ENCODE measurements around the gene HIVEP2. TPM values are rescaled to one million over a fixed set of nuclear protein-coding genes. Genes with fewer than 3 reads are reported as not detected.

The HIVEP2 gene, protein sequence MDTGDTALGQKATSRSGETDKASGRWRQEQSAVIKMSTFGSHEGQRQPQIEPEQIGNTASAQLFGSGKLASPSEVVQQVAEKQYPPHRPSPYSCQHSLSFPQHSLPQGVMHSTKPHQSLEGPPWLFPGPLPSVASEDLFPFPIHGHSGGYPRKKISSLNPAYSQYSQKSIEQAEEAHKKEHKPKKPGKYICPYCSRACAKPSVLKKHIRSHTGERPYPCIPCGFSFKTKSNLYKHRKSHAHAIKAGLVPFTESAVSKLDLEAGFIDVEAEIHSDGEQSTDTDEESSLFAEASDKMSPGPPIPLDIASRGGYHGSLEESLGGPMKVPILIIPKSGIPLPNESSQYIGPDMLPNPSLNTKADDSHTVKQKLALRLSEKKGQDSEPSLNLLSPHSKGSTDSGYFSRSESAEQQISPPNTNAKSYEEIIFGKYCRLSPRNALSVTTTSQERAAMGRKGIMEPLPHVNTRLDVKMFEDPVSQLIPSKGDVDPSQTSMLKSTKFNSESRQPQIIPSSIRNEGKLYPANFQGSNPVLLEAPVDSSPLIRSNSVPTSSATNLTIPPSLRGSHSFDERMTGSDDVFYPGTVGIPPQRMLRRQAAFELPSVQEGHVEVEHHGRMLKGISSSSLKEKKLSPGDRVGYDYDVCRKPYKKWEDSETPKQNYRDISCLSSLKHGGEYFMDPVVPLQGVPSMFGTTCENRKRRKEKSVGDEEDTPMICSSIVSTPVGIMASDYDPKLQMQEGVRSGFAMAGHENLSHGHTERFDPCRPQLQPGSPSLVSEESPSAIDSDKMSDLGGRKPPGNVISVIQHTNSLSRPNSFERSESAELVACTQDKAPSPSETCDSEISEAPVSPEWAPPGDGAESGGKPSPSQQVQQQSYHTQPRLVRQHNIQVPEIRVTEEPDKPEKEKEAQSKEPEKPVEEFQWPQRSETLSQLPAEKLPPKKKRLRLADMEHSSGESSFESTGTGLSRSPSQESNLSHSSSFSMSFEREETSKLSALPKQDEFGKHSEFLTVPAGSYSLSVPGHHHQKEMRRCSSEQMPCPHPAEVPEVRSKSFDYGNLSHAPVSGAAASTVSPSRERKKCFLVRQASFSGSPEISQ (N-terminal part only)
- total RNA-seq, result 10 to 100 TPM; 10.7 to 10.8 TPM
- 4.7 TPM for polyA plus RNA-seq (ENCODE audit: insufficient read depth, low read depth, low replicate concordance)
- long read RNA-seq, donor 1, result 0 reads
- long read RNA-seq, donor 2, result 0 reads

DNA sequence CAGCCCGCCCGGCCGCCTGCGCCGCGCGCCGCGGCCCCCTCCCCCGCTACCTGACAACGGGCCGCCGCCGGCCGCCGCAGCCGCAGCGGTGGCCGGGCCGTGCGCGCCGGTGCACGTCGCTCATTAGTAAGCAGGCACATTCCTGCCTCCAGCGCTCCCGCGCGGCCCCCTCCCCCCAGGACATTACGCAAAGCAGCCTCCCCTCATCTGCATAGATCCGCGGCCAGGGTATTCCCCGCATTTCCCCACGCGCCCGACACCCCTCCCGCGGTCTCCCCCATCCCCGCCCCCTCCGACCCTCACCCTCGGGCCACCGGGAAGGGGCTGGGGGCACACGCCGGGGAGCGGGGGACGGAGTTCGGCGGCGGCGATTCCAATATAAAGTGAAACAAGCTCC lies at the start of gene HIVEP2:
TSS of gene HIVEP2 (minus strand) at position 128 of the 397 bp plus-strand sequence. CDS start 170,438 bp downstream, outside the sequence.
- Histone ChIP-seq H3K4me1 (peaks cover 14% of the 10 kb centered on the region), H3K4me3 (peak within 1 kb of the TSS; percentile 85 to 94), H3K9me3 (no peaks in the 10 kb centered on the region), H3K27ac (peak within 1 kb of the TSS; percentile 95 to 99), H3K36me3 (ENCODE audit: low read depth, missing control alignments) (no peaks in the 10 kb centered on the region), H3K27me3 (no peaks in the 10 kb centered on the region)
- TF ChIP-seq, protein P1, sequence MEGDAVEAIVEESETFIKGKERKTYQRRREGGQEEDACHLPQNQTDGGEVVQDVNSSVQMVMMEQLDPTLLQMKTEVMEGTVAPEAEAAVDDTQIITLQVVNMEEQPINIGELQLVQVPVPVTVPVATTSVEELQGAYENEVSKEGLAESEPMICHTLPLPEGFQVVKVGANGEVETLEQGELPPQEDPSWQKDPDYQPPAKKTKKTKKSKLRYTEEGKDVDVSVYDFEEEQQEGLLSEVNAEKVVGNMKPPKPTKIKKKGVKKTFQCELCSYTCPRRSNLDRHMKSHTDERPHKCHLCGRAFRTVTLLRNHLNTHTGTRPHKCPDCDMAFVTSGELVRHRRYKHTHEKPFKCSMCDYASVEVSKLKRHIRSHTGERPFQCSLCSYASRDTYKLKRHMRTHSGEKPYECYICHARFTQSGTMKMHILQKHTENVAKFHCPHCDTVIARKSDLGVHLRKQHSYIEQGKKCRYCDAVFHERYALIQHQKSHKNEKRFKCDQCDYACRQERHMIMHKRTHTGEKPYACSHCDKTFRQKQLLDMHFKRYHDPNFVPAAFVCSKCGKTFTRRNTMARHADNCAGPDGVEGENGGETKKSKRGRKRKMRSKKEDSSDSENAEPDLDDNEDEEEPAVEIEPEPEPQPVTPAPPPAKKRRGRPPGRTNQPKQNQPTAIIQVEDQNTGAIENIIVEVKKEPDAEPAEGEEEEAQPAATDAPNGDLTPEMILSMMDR (IDR thresholded peaks at IDR 0.05), result no peak
- TF ChIP-seq POLR2A (IDR thresholded peaks at IDR 0.05), result no peak
- intact Hi-C loops (cut with DNase I; ENCODE audit: low total_unique reads), result loop anchor here (10.0 kb wide), 2 partner anchors 70 to 100 kb away; no protein-coding TSS in a partner anchor
- 1 to 2% methylated on average over 9 to 45 of the region's 50 CpGs for WGBS, 2 donors
- peak; percentile 89 for DNase-seq

DNA sequence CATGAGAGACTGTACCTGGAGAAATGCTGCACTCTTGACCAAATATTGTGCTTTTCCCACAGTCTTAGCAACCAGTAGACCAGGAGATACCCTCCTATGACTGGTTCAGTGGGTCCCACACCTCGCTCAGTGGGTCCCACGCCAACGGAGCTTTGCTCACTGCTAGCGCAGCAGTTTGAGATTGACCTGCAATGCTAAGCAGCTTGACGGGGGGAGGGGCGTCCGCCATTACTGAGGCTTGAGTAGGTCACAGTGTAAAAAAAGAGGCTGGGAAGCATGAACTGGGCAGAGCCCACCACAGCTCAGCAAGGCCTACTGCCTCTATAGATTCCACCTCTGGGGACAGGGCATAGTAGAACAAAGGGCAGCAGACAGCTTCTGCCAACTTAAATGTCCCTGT lies 49.0 kb upstream of the HIVEP2 start:
- H3K27ac ChIP-seq, result no peak overlapping the region
- 92 to 95% methylated on average over 7 of the region's 7 CpGs for WGBS, 2 donors
- no peaks in the 10 kb centered on the region for H3K36me3 ChIP-seq (ENCODE audit: low read depth, missing control alignments)
- no peaks in the 10 kb centered on the region for H3K27me3 ChIP-seq
- intact Hi-C loops (cut with DNase I; ENCODE audit: low total_unique reads), result no loop called here
- no peaks in the 10 kb centered on the region for H3K4me1 ChIP-seq
- TF ChIP-seq, protein P1 (IDR thresholded peaks at IDR 0.05), result no peak
- TF ChIP-seq POLR2A (IDR thresholded peaks at IDR 0.05), result no peak
- DNase-seq, result no peak
- no peak overlapping the region for H3K4me3 ChIP-seq
- H3K9me3 ChIP-seq, result no peaks in the 10 kb centered on the region

DNA sequence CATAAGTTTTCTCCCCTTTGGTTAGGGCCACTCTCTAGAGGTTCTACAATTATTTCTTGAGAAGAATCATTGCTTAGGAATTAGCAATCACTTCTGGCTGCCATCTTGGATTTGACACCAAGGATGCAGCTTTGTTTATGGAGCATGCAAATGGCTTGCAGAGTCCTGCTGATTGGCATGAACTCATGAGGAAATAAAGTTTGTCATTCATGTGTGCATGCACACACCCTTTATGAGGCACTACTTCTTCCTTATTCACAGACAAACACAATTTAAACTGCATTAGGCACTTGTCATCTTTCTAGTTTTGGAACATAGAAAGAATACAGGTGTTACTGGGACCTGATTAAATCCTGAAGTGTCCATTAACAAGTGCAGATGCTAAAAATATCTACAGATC lies 42.5 kb upstream of the HIVEP2 start:
- Histone ChIP-seq H3K4me3 (no peak overlapping the region), H3K27ac (no peak overlapping the region), H3K27me3 (no peaks in the 10 kb centered on the region), H3K9me3 (no peaks in the 10 kb centered on the region), H3K36me3 (ENCODE audit: low read depth, missing control alignments) (no peaks in the 10 kb centered on the region), H3K4me1 (no peaks in the 10 kb centered on the region)
- DNase-seq, result no peak
- intact Hi-C loops (cut with DNase I; ENCODE audit: low total_unique reads), result no loop called here
- TF ChIP-seq, protein P1 (IDR thresholded peaks at IDR 0.05), result no peak
- TF ChIP-seq POLR2A (IDR thresholded peaks at IDR 0.05), result no peak

DNA sequence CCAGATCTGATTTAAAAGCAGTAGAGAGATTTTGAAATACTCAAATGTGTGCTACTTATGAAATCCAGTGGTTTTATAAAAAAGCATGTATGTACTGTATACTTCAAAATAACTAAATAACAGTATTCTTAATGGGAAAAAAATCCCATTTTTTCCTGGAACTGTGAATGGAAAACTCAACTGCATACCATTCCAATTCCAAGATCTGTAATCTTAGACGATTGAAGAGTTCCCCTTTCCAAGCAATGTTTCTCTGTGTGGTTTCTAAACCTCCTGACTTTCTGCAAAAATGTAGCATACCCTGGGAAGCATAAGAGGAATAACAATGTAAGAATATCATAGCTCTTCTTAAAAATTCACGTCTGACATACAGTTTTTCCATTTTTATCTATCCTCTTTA lies 40.3 kb upstream of the HIVEP2 start:
- no peaks in the 10 kb centered on the region for H3K27me3 ChIP-seq
- no peaks in the 10 kb centered on the region for H3K36me3 ChIP-seq (ENCODE audit: low read depth, missing control alignments)
- intact Hi-C loops (cut with DNase I; ENCODE audit: low total_unique reads), result no loop called here
- no peak for DNase-seq
- H3K4me3 ChIP-seq, result no peak overlapping the region
- no peaks in the 10 kb centered on the region for H3K4me1 ChIP-seq
- no peaks in the 10 kb centered on the region for H3K9me3 ChIP-seq
- TF ChIP-seq, protein P1 (IDR thresholded peaks at IDR 0.05), result no peak
- TF ChIP-seq POLR2A (IDR thresholded peaks at IDR 0.05), result no peak
- 40 to 49% methylated on average over 2 of the region's 2 CpGs for WGBS, 2 donors
- H3K27ac ChIP-seq, result no peak overlapping the region
